ENCODE data around the gene RNF5. TPM values are rescaled to one million over a fixed set of nuclear protein-coding genes. Genes with fewer than 3 reads are reported as not detected.

Gene RNF5
- total RNA-seq, 1 experiment from 2014 or later, result 114 TPM

DNA sequence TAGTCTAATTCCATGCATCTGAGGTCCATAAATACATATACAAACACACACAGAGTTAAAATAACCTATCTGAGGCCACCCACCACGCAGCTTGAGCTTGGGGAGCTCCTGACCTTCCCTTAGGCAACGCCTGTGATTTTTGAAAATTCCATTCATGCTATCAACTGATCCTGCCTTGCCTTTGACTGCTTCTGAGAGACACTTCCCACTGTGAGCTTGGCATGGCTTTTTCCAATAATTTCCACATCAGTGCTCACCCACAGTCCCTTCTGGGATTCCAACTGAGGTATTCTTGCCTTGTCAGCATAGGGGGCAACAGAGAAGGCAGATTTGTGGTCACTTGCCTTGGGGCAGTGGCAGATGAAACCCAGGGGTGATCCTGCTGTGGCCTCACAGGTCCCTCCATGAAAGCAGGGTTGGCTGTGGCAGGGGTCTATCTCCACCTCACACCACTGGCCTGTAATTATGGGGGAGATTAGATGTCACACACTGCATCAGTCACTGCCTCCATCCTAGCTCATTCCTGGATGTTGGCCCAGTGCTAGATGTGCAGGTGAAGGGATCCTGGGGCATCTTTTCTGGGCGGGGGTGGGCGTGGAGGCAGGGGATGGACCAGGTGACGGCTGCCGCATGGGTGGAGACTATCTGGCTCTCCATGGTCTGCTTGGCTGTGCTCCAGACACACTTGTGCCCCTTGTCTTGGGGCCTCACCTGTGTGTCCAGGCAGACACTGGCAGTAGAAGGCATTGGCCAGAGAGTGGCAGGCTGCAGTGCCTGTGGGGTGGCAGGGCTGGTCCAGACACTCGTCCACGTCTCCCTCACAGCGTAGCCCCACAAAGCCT, 25.4 kb downstream of the RNF5 start:
- Mint-ChIP-seq H3K9me3 (peaks cover 7% of the 10 kb centered on the region; the same call in 1 of the 2 replicates), H3K27ac (no peak overlapping the region), H3K36me3 (no peaks in the 10 kb centered on the region), H3K27me3 (ENCODE audit: low read depth) (peaks cover 6% of the 10 kb centered on the region), H3K4me3 (no peak overlapping the region), H3K4me1 (no peaks in the 10 kb centered on the region)
- ChIA-PET POLR2A (no interaction called here), CTCF (interaction anchor here (0.7 kb wide), 1 partner anchor 988 kb away, joined by 3 read pairs; the partner anchor contains the start of gene COL11A2)
- DNase-seq (ENCODE audit: low spot score) (no peak), ATAC-seq (no peak)
- TF ChIP-seq NFATC4 (CRISPR knock-in tag; IDR thresholded peaks at IDR 0.05) (no peak), FOXP1 (CRISPR knock-in tag; IDR thresholded peaks at IDR 0.05; ENCODE audit: borderline replicate concordance) (0 out of 2 replicates have a peak, but pooled peaks have one; percentile 28)

DNA sequence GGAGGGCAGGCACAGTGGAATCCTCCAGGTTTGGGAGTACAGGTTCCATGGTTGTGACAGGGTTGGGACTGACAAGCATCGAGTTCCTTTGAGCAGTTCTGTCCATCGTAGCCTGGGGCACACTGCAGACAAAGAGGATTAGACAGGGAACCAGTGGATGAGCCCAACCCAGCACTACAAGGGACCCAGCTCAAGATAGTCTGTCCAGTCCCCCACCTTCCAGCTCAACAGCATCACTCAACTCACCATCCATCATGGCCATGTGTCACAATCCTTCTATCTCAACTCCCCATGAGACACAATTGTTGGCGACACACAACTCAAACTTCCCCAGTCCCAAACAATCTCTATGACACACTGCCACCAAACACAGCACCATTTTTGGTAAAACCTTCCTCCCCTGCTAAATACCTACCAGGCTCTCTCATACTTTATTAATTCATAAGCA, 26.1 kb downstream of the RNF5 start:
- ATAC-seq (no peak), DNase-seq (ENCODE audit: low spot score) (no peak)
- Mint-ChIP-seq H3K36me3 (no peaks in the 10 kb centered on the region), H3K4me1 (no peaks in the 10 kb centered on the region), H3K4me3 (no peak overlapping the region), H3K27ac (no peak overlapping the region), H3K27me3 (ENCODE audit: low read depth) (peaks cover 4% of the 10 kb centered on the region; the same call in 1 of the 2 replicates), H3K9me3 (peaks cover 7% of the 10 kb centered on the region; the same call in 1 of the 2 replicates)
- TF ChIP-seq CREM (CRISPR knock-in tag; IDR thresholded peaks at IDR 0.05) (no peak), FOXP1 (CRISPR knock-in tag; IDR thresholded peaks at IDR 0.05; ENCODE audit: borderline replicate concordance) (no peak), OVOL2 (CRISPR knock-in tag; IDR thresholded peaks at IDR 0.05; ENCODE audit: borderline replicate concordance) (no peak), ETV6 (CRISPR knock-in tag; IDR thresholded peaks at IDR 0.05) (no peak), RORB (CRISPR knock-in tag; IDR thresholded peaks at IDR 0.05) (no peak), TCF7 (CRISPR knock-in tag; IDR thresholded peaks at IDR 0.05; ENCODE audit: low read depth) (no peak), ZNF423 (CRISPR knock-in tag; IDR thresholded peaks at IDR 0.05) (no peak), RELA (CRISPR knock-in tag; IDR thresholded peaks at IDR 0.05; ENCODE audit: borderline replicate concordance) (no peak), NFATC4 (CRISPR knock-in tag; IDR thresholded peaks at IDR 0.05) (no peak)
- TF ChIP-seq, protein P1, sequence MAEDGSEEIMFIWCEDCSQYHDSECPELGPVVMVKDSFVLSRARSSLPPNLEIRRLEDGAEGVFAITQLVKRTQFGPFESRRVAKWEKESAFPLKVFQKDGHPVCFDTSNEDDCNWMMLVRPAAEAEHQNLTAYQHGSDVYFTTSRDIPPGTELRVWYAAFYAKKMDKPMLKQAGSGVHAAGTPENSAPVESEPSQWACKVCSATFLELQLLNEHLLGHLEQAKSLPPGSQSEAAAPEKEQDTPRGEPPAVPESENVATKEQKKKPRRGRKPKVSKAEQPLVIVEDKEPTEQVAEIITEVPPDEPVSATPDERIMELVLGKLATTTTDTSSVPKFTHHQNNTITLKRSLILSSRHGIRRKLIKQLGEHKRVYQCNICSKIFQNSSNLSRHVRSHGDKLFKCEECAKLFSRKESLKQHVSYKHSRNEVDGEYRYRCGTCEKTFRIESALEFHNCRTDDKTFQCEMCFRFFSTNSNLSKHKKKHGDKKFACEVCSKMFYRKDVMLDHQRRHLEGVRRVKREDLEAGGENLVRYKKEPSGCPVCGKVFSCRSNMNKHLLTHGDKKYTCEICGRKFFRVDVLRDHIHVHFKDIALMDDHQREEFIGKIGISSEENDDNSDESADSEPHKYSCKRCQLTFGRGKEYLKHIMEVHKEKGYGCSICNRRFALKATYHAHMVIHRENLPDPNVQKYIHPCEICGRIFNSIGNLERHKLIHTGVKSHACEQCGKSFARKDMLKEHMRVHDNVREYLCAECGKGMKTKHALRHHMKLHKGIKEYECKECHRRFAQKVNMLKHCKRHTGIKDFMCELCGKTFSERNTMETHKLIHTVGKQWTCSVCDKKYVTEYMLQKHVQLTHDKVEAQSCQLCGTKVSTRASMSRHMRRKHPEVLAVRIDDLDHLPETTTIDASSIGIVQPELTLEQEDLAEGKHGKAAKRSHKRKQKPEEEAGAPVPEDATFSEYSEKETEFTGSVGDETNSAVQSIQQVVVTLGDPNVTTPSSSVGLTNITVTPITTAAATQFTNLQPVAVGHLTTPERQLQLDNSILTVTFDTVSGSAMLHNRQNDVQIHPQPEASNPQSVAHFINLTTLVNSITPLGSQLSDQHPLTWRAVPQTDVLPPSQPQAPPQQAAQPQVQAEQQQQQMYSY (CRISPR knock-in tag; IDR thresholded peaks at IDR 0.05), result no peak
- TF ChIP-seq, protein P2, sequence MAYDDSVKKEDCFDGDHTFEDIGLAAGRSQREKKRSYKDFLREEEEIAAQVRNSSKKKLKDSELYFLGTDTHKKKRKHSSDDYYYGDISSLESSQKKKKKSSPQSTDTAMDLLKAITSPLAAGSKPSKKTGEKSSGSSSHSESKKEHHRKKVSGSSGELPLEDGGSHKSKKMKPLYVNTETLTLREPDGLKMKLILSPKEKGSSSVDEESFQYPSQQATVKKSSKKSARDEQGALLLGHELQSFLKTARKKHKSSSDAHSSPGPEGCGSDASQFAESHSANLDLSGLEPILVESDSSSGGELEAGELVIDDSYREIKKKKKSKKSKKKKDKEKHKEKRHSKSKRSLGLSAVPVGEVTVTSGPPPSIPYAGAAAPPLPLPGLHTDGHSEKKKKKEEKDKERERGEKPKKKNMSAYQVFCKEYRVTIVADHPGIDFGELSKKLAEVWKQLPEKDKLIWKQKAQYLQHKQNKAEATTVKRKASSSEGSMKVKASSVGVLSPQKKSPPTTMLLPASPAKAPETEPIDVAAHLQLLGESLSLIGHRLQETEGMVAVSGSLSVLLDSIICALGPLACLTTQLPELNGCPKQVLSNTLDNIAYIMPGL (CRISPR knock-in tag; IDR thresholded peaks at IDR 0.05), result no peak
- TF ChIP-seq, protein P3, sequence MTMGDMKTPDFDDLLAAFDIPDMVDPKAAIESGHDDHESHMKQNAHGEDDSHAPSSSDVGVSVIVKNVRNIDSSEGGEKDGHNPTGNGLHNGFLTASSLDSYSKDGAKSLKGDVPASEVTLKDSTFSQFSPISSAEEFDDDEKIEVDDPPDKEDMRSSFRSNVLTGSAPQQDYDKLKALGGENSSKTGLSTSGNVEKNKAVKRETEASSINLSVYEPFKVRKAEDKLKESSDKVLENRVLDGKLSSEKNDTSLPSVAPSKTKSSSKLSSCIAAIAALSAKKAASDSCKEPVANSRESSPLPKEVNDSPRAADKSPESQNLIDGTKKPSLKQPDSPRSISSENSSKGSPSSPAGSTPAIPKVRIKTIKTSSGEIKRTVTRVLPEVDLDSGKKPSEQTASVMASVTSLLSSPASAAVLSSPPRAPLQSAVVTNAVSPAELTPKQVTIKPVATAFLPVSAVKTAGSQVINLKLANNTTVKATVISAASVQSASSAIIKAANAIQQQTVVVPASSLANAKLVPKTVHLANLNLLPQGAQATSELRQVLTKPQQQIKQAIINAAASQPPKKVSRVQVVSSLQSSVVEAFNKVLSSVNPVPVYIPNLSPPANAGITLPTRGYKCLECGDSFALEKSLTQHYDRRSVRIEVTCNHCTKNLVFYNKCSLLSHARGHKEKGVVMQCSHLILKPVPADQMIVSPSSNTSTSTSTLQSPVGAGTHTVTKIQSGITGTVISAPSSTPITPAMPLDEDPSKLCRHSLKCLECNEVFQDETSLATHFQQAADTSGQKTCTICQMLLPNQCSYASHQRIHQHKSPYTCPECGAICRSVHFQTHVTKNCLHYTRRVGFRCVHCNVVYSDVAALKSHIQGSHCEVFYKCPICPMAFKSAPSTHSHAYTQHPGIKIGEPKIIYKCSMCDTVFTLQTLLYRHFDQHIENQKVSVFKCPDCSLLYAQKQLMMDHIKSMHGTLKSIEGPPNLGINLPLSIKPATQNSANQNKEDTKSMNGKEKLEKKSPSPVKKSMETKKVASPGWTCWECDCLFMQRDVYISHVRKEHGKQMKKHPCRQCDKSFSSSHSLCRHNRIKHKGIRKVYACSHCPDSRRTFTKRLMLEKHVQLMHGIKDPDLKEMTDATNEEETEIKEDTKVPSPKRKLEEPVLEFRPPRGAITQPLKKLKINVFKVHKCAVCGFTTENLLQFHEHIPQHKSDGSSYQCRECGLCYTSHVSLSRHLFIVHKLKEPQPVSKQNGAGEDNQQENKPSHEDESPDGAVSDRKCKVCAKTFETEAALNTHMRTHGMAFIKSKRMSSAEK (CRISPR knock-in tag; IDR thresholded peaks at IDR 0.05; ENCODE audit: borderline replicate concordance), result no peak
- TF ChIP-seq, protein P4, sequence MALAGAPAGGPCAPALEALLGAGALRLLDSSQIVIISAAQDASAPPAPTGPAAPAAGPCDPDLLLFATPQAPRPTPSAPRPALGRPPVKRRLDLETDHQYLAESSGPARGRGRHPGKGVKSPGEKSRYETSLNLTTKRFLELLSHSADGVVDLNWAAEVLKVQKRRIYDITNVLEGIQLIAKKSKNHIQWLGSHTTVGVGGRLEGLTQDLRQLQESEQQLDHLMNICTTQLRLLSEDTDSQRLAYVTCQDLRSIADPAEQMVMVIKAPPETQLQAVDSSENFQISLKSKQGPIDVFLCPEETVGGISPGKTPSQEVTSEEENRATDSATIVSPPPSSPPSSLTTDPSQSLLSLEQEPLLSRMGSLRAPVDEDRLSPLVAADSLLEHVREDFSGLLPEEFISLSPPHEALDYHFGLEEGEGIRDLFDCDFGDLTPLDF (CRISPR knock-in tag; IDR thresholded peaks at IDR 0.05), result no peak
- TF ChIP-seq, protein P5, sequence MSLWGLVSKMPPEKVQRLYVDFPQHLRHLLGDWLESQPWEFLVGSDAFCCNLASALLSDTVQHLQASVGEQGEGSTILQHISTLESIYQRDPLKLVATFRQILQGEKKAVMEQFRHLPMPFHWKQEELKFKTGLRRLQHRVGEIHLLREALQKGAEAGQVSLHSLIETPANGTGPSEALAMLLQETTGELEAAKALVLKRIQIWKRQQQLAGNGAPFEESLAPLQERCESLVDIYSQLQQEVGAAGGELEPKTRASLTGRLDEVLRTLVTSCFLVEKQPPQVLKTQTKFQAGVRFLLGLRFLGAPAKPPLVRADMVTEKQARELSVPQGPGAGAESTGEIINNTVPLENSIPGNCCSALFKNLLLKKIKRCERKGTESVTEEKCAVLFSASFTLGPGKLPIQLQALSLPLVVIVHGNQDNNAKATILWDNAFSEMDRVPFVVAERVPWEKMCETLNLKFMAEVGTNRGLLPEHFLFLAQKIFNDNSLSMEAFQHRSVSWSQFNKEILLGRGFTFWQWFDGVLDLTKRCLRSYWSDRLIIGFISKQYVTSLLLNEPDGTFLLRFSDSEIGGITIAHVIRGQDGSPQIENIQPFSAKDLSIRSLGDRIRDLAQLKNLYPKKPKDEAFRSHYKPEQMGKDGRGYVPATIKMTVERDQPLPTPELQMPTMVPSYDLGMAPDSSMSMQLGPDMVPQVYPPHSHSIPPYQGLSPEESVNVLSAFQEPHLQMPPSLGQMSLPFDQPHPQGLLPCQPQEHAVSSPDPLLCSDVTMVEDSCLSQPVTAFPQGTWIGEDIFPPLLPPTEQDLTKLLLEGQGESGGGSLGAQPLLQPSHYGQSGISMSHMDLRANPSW (CRISPR knock-in tag; conservative IDR thresholded peaks at IDR 0.05; ENCODE audit: low read depth), result no peak
- TF ChIP-seq, protein P6, sequence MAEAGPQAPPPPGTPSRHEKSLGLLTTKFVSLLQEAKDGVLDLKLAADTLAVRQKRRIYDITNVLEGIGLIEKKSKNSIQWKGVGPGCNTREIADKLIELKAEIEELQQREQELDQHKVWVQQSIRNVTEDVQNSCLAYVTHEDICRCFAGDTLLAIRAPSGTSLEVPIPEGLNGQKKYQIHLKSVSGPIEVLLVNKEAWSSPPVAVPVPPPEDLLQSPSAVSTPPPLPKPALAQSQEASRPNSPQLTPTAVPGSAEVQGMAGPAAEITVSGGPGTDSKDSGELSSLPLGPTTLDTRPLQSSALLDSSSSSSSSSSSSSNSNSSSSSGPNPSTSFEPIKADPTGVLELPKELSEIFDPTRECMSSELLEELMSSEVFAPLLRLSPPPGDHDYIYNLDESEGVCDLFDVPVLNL (CRISPR knock-in tag; IDR thresholded peaks at IDR 0.05; ENCODE audit: borderline replicate concordance, low read depth), result no peak
- TF ChIP-seq, protein P7, sequence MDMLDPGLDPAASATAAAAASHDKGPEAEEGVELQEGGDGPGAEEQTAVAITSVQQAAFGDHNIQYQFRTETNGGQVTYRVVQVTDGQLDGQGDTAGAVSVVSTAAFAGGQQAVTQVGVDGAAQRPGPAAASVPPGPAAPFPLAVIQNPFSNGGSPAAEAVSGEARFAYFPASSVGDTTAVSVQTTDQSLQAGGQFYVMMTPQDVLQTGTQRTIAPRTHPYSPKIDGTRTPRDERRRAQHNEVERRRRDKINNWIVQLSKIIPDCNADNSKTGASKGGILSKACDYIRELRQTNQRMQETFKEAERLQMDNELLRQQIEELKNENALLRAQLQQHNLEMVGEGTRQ (CRISPR knock-in tag; IDR thresholded peaks at IDR 0.05), result no peak
- CTCF ChIA-PET, result no interaction called here
- POLR2A ChIA-PET, result interaction anchor here (1.0 kb wide), 1 partner anchor 9 kb away, joined by 3 read pairs; no protein-coding TSS in a partner anchor
